GM13977 (cell line): ENCODE results near the gene P3H1.
A peak's percentile ranks its signal among the peaks of the same experiment; 100 is the strongest.

Experiments used
- DNase-seq: peaks from one replicate; pipeline ENCODE4 v3.0.0; 2012; ENCODE audit warnings: low spot score
- in situ Hi-C: fragments of 300-500 bp; cut with MboI; formaldehyde crosslinking; loops from one replicate; pipeline ENCODE4 v1.12.0; 2022; ENCODE audit warnings: low sequenced_read_pairs, low pct_unique_long_range_greater_than_20kb, mixed read lengths, inconsistent platforms; ENCODE audit not compliant: unreplicated experiment
- TF ChIP-seq, protein P1 (sequence below): IDR thresholded peaks from 2 replicates; pipeline ENCODE4 v1.5.1; 2012; ENCODE audit warnings: mild to moderate bottlenecking, control low read depth; ENCODE audit not compliant: insufficient read depth; ENCODE audit errors: extremely low read depth, missing control alignments

Gene P3H1

DNA sequence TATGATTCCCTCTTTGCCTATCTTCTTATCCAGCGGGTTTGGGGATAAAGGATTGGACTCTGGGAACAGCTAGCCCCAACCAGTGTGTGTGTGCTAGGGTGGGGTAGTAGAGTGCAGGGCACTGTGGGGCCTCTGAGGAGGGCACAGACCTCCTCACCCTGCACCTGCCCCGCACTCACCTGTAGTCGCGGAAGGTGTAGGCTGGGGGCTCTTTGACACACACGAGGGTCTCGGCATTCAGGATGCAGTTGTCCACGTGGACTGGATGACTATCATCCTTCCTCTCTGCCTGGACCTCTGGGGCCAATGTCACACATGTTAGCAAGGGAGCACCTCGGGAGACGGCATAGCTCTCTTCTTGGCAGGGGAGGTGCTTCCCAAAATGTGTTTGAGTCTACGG lies 18.8 kb downstream of the P3H1 start:
- DNase-seq, result no peak
- in situ Hi-C loops, result loop anchor here (10.0 to 25.0 kb wide), 2 partner anchors 173 to 411 kb away; partner anchors contain the start of gene FOXJ3
- TF ChIP-seq, protein P1, sequence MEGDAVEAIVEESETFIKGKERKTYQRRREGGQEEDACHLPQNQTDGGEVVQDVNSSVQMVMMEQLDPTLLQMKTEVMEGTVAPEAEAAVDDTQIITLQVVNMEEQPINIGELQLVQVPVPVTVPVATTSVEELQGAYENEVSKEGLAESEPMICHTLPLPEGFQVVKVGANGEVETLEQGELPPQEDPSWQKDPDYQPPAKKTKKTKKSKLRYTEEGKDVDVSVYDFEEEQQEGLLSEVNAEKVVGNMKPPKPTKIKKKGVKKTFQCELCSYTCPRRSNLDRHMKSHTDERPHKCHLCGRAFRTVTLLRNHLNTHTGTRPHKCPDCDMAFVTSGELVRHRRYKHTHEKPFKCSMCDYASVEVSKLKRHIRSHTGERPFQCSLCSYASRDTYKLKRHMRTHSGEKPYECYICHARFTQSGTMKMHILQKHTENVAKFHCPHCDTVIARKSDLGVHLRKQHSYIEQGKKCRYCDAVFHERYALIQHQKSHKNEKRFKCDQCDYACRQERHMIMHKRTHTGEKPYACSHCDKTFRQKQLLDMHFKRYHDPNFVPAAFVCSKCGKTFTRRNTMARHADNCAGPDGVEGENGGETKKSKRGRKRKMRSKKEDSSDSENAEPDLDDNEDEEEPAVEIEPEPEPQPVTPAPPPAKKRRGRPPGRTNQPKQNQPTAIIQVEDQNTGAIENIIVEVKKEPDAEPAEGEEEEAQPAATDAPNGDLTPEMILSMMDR, result no peak

DNA sequence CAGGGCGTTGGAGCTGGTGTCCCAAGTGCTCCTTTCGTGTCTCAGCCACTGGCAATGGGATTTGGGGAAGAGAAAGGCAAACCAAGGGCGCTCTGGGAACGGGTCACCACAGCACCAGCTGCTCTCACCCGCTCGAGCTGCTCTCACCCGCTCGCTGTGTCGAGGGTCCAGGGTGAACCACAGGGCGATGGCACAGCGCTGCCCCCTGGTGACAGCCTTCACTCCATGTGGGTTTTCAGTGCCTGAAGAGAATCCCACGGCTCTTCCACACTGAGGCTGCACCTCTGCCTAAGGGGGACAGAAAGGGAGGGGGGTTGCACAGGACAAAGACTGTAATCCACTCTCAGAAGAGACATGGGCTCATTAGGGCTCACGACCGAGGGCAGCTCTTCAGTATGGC lies 19.7 kb downstream of the P3H1 start:
- in situ Hi-C loops, result loop anchor here (10.0 to 25.0 kb wide), 2 partner anchors 172 to 410 kb away; partner anchors contain the start of gene FOXJ3
- peak; percentile 58 for DNase-seq
- TF ChIP-seq, protein P1, result peak; percentile 53

DNA sequence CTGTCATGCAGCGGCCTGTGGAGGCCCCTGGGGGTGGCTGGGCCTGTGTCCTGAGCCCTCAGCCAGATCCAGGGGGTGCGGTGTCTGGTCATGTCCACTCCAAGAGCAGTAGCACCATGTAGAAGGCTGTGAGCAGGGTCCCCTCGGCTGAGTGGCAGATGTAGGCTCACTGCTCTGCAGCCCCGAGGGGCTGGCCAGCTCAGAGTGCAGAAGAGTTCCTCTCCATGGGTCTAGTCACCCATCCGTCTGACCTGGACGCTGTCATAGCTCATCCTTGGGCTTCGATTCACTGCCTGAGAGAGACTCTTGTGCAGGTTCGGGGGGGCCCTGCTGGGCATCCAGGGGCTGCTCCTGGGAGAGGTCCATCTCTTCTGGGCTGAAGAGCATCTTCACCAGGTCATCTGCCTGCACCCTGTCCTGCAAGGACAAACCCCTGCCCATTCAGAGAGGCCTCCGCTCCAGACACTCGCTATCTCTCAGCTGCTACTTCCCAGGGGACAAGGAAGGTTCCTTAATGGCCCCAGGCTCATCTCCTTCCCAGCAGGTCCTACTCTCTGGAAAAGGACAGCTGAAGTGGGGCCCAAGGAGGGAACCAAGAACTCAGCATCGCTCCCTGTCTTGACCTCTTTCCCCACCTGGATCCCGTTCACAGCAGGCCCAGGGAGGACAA lies 20.3 kb downstream of the P3H1 start:
- in situ Hi-C loops, result loop anchor here (10.0 to 25.0 kb wide), 2 partner anchors 172 to 409 kb away; partner anchors contain the start of gene FOXJ3
- TF ChIP-seq, protein P1, result no peak
- no peak for DNase-seq

DNA sequence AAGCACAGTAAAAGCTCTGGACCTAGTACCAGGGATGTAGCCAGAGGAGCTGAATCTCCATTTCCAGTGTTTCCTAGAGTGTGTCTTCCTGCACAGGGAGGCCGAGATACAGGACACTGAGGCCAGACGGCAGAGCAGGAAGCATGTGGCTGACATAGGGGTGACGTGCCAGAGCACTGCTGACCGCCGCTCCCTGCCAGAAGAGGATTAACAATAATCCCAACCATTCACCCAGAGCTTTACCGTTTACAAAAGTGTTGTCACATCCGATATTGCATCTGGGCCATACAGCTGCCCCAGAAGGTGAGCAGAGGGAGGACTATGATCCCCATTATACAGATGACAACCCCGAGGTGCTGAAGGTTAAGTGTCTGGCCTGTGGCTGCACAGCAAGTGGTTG lies 21.0 kb downstream of the P3H1 start:
- DNase-seq, result no peak
- TF ChIP-seq, protein P1, result no peak
- in situ Hi-C loops, result loop anchor here (10.0 to 25.0 kb wide), 2 partner anchors 171 to 409 kb away; partner anchors contain the start of gene FOXJ3

DNA sequence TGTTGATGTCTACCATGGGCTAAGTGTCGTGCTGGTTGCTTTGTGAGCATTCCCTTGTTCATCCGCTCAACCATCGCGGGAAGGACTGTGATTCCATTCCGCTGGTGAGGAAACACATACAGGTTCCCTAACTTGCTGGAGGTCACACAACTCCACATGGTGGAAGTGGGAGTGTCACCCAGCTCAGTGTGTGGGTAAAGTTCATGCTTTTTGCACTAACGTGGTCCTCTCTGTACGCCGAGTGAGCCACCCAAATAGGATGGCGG lies 22.7 kb downstream of the P3H1 start:
- DNase-seq, result no peak
- in situ Hi-C loops, result loop anchor here (10.0 to 25.0 kb wide), 2 partner anchors 169 to 407 kb away; partner anchors contain the start of gene FOXJ3
- TF ChIP-seq, protein P1, result no peak

DNA sequence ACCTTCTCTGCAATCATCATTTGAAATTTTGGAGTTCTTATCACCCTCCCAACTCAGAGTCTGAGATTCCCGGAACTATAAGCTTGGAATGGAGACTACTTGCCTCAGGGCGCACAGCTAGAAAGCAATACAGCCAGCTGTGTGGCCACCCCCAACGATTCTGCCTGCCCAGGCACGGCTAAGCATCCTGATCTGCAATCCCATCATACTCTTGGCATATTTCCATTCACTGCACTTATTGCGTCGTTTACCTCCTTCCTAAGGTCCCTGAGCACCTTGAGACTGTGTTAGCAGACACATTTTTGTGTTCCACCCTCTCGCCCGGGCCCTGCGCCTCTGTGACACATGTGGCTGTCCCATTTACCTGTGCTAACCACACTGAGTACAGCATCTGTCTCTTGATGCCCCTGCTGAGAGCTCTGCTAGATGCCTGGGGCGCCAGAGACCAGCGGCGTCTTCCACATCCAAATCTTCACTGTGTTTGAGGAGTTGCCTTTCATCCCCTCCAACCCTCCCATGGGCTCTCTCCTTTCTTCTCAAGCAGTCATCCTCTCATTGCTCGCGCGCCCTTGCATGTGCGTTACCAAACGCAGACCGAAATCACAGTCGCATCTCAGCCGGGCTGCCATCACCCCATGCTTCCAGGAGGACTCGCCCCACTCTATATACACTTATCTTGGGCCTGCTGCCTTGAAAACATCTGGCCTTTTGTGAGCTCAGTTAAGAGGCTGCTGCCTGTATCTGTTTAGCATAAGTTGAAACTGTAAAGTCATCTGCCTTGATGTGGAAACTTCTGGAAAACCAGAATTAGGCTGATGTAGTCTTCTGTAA lies 23.3 kb downstream of the P3H1 start:
- TF ChIP-seq, protein P1, result no peak
- no peak for DNase-seq
- in situ Hi-C loops, result loop anchor here (10.0 to 25.0 kb wide), 2 partner anchors 169 to 406 kb away; partner anchors contain the start of gene FOXJ3
